PC-9 (cell line): ENCODE data around the gene CSNK1A1L.

Experiments
- EZH2 ChIP-seq: fragments of 200-600 bp; sonication (generic); IDR thresholded peaks from 2 replicates; pipeline ENCODE4 v1.8.0; 2017; ENCODE audit warnings: antibody characterized with exemption, low read depth
- TF ChIP-seq, protein P1 (sequence below): fragments of 200-600 bp; sonication (generic); conservative IDR thresholded peaks from 2 replicates; pipeline ENCODE4 v1.6.1; 2017; ENCODE audit warnings: mixed run types, antibody characterized with exemption, mild to moderate bottlenecking, moderate library complexity

DNA sequence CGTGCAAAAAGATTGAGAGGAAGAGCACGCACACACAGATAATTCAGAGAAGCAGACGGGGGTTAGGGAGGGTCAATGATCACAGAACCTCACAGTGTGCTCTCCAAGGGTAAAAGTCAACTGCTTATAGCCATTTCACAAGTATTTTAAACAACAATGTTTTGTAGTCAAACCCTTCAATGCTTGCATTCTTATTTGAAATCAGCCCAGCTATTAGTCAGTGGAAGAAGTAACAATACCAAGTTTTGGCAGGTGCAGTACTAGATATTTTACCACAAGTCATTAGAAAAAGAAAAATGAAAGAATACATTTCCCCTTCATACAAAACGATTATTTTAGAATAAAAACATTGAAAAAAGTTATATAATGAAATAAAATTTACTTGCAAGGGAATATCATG lies 2.6 kb downstream of the CSNK1A1L start:
- TF ChIP-seq, protein P1, sequence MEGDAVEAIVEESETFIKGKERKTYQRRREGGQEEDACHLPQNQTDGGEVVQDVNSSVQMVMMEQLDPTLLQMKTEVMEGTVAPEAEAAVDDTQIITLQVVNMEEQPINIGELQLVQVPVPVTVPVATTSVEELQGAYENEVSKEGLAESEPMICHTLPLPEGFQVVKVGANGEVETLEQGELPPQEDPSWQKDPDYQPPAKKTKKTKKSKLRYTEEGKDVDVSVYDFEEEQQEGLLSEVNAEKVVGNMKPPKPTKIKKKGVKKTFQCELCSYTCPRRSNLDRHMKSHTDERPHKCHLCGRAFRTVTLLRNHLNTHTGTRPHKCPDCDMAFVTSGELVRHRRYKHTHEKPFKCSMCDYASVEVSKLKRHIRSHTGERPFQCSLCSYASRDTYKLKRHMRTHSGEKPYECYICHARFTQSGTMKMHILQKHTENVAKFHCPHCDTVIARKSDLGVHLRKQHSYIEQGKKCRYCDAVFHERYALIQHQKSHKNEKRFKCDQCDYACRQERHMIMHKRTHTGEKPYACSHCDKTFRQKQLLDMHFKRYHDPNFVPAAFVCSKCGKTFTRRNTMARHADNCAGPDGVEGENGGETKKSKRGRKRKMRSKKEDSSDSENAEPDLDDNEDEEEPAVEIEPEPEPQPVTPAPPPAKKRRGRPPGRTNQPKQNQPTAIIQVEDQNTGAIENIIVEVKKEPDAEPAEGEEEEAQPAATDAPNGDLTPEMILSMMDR, result no peak
- TF ChIP-seq EZH2, result no peak
